Breast epithelium (tissue), 4 donors: ENCODE results near the gene TMEM222. TPM values are rescaled to one million over a fixed set of nuclear protein-coding genes. Genes with fewer than 3 reads are reported as not detected.

Experiments
- DNase-seq, 2 donors: peaks; one replicate each; pipeline ENCODE4 v3.0.0-alpha.2; 2019; ENCODE audit warnings: low spot score in 2 of 2
- H3K27ac ChIP-seq, 2 donors: fragments of 200-600 bp; sonication (generic) in 1 of 2; one replicate each; pipeline ENCODE4 v1.5.1; 2016 to 2019; ENCODE audit warnings: mild to moderate bottlenecking in 1 of 2
- H3K27me3 ChIP-seq, 2 donors: fragments of 200-600 bp; sonication (generic) in 1 of 2; one replicate each; pipeline versions ENCODE4 v1.5.1 to v1.6.0; 2017 to 2019; ENCODE audit warnings: control low read depth in 1 of 2, mild to moderate bottlenecking in 1 of 2
- H3K36me3 ChIP-seq: fragments of 200-600 bp; one replicate; pipeline ENCODE4 v1.5.1; 2019
- H3K4me1 ChIP-seq, 2 donors: fragments of 200-600 bp; sonication (generic); one replicate each; pipeline ENCODE4 v1.5.1; 2016 to 2019; ENCODE audit warnings: control low read depth in 1 of 2
- H3K4me3 ChIP-seq, 3 donors: fragments of 200-600 bp; sonication (generic); 1 replicate in 2 of 3; 2 replicates in 1 of 3; pipeline ENCODE4 v1.5.1; 2016 to 2019; ENCODE audit warnings: mild to moderate bottlenecking in 3 of 3, moderate library complexity in 2 of 3
- H3K9me3 ChIP-seq, 2 donors: fragments of 200-600 bp; sonication (generic) in 1 of 2; one replicate each; pipeline ENCODE4 v1.5.1; 2016 to 2019; ENCODE audit warnings: control low read depth in 1 of 2
- CTCF ChIP-seq, 3 donors: fragments of 450-650 bp; IDR thresholded peaks; one replicate each; pipeline ENCODE4 v1.5.1; 2016 to 2017; ENCODE audit warnings: antibody characterized with exemption in 3 of 3, mild to moderate bottlenecking in 3 of 3, moderate library complexity in 3 of 3
- POLR2A ChIP-seq: fragments of 450-650 bp; IDR thresholded peaks from one replicate; pipeline ENCODE4 v1.6.1; 2016; ENCODE audit warnings: antibody characterized with exemption, mild to moderate bottlenecking, moderate library complexity
- POLR2AphosphoS5 ChIP-seq, 3 donors: sonication (generic); formaldehyde crosslinking; IDR thresholded peaks; one replicate each; pipeline ENCODE4 v1.6.1; 2017; ENCODE audit warnings: antibody characterized with exemption in 3 of 3
- intact Hi-C: fragments of 100-400 bp; cut with DNase I; formaldehyde crosslinking; loops from one replicate; pipeline ENCODE4 v1.15.1; 2023; ENCODE audit warnings: low total_unique reads
- total RNA-seq, 3 donors: library from RNA; depleted of rRNA; stranded (reverse); fragments of >200 nt; gene quantifications; one replicate each; pipeline ENCODE4 v1.1.0, GENCODE V29; 2016

TMEM222 gene
- total RNA-seq, 3 donors from 2014 or later: 20.0 to 28.0 (median 26.5) TPM

DNA sequence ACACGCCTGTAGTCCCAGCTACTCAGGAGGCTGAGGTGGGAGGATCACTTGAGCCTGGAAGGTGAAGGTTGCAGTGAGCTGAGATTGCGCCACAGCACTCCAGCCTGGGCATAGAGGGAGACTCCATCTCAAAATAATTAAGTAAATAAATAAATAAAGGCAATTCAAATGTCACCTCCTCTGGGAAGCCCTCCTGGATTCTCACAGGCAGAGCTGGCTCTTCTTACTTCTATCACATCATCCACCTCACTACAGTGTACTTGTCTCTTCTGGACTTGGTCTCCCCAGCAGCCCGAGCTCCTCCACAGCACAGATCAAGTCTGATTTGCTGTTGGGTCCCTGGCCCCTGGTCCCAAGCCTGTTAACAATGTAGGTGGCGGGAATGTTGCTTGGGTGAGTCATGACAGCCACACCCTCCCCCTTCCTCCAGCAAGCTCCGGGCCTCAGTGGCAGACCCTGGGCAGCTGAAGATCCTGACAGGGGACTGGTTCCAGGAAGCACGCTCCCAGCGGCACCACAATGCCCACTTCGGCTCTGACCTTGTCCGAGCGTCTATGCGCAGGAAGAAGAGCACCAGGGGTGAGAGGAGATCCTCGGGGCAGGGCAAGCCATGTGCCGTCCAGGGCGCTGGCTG lies 25.1 kb downstream of the TMEM222 start:
- Histone ChIP-seq H3K27me3 (no peaks in the 10 kb centered on the region), H3K4me1 (peaks cover 0 to 8% of the 10 kb centered on the region in 2 donors), H3K27ac (no peak overlapping the region), H3K9me3 (no peaks in the 10 kb centered on the region), H3K4me3 (no peak overlapping the region), H3K36me3 (no peaks in the 10 kb centered on the region)
- intact Hi-C loops: no loop called here
- TF ChIP-seq POLR2AphosphoS5 (IDR thresholded peaks at IDR 0.05) (no peak), POLR2A (no peak), CTCF (IDR thresholded peaks at IDR 0.05) (no peak)
- no peak for DNase-seq

- Histone ChIP-seq H3K27me3 (no peaks in the 10 kb centered on the region), H3K4me1 (peaks cover 0 to 4% of the 10 kb centered on the region in 2 donors), H3K27ac (peak overlapping the region; percentile 73 to 75), H3K9me3 (no peaks in the 10 kb centered on the region), H3K4me3 (peak overlapping the region; percentile 30 to 74 (median 68)), H3K36me3 (no peaks in the 10 kb centered on the region)
- peak; percentile 72 for DNase-seq
- intact Hi-C loops: no loop called here
- no peak for TF ChIP-seq POLR2A
- TF ChIP-seq POLR2AphosphoS5 (IDR thresholded peaks at IDR 0.05): no peak
- TF ChIP-seq CTCF (IDR thresholded peaks at IDR 0.05): no peak
Observed at GRCh38 chr1:27348861-27349783, 27.2 kb downstream of the TMEM222 start.

DNA sequence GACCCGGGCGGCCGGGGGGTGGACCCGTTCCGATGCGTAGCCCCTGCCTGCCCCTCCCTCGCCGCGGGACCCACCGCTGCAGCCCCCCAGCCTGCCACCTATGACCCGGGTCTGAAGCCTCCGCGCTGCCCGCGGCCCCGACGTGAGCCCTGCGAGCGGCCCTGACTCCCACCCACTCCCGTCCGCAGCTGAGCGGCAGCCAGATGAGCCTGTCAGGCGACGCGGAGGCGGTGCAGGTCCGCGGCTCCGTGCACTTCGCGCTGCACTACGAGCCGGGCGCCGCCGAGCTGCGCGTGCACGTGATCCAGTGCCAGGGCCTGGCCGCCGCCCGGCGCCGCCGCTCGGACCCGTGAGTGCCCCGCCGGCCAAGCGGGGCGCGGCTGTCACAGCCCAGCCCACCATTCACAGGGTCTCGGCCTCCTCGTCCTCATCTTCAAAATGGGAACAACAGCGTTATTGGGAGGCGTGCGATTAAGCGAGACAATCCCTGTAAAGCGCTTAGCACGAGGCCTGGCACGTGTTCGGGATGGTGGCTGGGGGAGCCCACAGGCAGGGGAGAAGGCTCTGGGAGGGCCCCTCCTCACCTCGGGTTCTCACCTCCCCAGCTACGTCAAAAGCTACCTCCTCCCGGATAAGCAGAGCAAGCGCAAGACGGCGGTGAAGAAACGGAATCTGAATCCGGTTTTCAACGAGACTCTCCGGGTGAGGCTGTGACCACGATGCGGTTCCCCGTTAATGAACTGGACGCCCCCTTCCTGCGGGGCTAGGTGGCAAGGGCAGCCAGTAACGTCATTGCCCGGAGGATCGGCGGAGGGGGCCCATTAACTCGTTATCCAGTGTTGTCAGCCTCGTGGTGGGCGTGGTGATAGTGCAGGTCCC lies 28.1 kb downstream of the TMEM222 start:
- no peaks in the 10 kb centered on the region for H3K27me3 ChIP-seq
- no peaks in the 10 kb centered on the region for H3K9me3 ChIP-seq
- no peak for TF ChIP-seq CTCF (IDR thresholded peaks at IDR 0.05)
- no peak for TF ChIP-seq POLR2A
- no peak for TF ChIP-seq POLR2AphosphoS5 (IDR thresholded peaks at IDR 0.05)
- no peaks in the 10 kb centered on the region for H3K36me3 ChIP-seq
- peak overlapping the region; percentile 30 to 74 (median 68) for H3K4me3 ChIP-seq
- intact Hi-C loops: no loop called here
- DNase-seq: peak; percentile 51 to 65
- H3K27ac ChIP-seq: peak overlapping the region; percentile 73 to 75
- H3K4me1 ChIP-seq: peaks cover 0 to 4% of the 10 kb centered on the region in 2 donors

- TF ChIP-seq POLR2AphosphoS5 (IDR thresholded peaks at IDR 0.05) (no peak), POLR2A (no peak)
- Histone ChIP-seq H3K36me3 (no peaks in the 10 kb centered on the region), H3K27ac (peak overlapping the region in 1 of 2 donors; percentile 73), H3K9me3 (no peaks in the 10 kb centered on the region), H3K4me3 (peak overlapping the region in 2 of 3 donors; percentile 68 to 74), H3K27me3 (no peaks in the 10 kb centered on the region), H3K4me1 (peaks cover 0 to 4% of the 10 kb centered on the region in 2 donors)
- no peak for DNase-seq
- intact Hi-C loops: no loop called here
Observed at GRCh38 chr1:27350663-27351540, 28.9 kb downstream of the TMEM222 start.
